Inferior parietal cortex (tissue), 1 donor: ENCODE data around the gene KCNQ5.

Source experiments
- DNase-seq: peaks from one replicate; pipeline ENCODE4 v3.0.0-alpha.2; 2016; ENCODE audit errors: extremely low spot score

KCNQ5 gene

DNA sequence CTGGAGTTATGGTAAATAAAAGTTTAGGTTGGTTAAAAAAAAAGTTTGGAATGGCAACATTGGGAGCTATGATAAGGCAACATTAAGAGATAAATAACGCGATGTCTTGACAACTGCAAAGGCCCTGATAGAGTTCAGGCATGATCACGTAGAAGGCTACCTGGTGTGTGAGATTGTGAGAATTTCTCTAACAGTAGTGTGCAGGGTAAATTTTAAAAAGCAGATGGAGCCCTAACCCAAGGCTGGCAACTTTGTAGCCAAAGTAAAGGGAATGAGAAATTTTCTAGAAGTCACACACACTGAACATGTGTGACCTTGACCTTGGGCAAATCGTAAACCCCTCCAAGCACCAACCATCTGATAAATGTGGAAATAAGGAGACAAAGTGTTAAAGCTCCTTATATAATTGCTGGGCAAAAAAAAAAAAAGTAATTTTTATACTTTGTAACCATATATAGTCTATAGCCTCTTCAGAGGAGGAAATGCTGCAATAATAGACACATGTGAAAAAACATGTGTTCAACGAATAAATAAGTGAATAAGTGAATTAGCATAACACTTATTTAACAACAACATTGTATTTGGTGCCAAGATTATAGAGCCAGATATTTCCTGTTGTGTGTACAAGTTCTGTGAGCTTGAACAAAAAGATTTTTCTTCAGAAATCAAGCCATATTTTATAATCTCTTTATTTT is 18.2 kb downstream of the KCNQ5 start:
- DNase-seq: no peak

GRCh38 chr6:72640615-72640930 is 18.7 kb downstream of the KCNQ5 start:
- no peak for DNase-seq

DNA sequence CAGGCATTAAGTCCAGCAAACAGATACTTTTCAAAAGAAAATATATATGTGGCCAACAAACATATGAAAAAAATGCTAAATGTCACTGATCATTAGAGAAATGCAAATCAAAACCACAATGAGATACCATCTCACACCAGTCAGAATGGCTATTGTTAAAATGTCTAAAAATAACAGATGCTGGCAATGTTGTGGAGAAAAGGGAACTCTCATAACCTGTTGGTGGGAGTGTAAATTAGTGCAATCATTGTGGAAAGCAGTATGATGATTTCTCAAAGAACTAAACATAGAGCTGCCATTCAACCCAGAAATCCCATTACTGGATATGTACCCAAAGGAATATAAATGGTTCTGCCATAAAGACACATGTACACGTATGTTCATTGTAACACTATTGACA is 20.6 kb downstream of the KCNQ5 start:
- DNase-seq: no peak

- DNase-seq: no peak
These were observed 21.4 kb downstream of the KCNQ5 start for GRCh38 chr6:72643214-72643613.

DNA sequence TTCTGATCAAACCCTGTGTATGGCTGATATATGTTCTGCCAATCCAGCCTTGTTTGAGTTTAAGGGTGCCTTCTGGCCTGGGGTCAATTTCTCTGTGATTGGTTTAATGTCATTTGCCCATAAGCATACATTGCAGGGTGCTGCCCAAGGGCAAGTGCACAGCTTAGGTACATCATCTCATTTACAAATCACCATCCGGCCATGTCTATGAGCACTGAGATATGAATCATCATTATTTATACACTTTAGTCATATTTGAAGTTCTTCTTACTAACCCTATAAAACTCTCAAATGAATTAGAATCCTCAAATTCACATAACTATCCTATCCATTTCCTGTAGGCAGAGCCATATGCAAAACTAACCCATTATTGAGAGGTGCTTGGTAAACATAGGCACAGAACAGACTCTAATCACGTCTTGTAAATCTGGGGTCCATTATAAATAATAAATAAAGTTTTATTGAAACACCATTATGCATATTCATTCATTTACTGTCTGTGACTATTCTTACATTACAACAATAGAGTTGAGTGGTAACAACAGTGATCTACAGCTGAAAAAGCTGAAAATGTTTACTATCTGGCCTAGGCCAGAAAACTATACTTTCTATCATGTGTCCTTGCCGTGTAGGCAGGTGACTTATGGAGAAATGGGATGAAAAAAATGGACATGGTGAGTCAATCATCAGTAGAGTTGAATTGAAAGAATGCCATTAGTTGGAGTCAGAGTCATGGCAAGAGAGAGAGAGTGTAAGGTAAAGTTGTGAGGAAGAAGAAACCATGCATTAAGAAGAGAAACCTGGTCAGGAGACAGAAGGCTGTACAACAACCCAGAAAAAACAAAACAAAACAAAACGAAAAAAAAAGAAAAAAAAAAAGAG is 25.0 kb downstream of the KCNQ5 start:
- DNase-seq: no peak

- no peak for DNase-seq
These were observed 25.6 kb downstream of the KCNQ5 start for GRCh38 chr6:72647489-72647888.

DNA sequence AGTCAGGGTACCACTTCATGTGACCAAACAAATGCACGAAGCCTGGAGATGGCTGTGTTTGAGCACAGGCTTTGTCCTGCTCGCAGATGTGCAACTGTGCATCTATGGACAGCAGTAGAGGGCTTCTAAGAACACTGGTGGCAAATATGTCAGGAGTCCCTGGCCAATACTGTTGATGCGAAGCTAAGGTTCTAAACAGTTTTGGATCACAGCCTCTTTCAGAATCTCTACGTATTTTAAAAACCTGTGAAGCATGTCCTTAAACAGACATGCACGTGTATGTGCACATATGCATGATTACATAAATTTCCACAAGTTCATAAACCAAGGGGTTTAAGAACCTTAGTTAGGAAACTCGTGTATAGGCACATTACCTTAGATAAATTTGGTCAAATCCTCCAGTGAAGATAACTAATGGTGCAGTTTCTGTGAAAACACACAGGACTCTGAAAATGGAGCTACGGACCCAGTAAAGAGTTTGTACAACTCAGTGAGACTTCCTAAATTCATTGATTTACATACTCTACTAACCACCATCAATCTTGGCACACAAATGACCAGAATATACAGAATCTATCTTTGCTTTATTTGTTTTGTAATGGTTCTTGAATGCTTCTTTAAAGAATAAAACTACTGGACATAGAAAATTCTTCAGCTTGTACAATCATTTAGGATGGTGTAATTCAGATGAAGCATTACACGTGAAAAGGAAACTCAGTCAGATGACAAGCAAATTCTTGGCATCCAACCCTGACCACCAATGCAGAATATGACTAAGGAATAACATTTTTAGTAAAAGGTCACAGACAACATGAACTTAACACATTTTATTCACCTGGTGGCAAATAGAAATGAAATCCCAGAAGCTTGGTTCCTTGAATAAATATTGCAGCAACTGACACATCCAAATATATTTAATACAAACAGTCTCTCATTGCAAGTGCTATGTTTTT is 27.4 kb downstream of the KCNQ5 start:
- DNase-seq: peak; percentile 43

DNA sequence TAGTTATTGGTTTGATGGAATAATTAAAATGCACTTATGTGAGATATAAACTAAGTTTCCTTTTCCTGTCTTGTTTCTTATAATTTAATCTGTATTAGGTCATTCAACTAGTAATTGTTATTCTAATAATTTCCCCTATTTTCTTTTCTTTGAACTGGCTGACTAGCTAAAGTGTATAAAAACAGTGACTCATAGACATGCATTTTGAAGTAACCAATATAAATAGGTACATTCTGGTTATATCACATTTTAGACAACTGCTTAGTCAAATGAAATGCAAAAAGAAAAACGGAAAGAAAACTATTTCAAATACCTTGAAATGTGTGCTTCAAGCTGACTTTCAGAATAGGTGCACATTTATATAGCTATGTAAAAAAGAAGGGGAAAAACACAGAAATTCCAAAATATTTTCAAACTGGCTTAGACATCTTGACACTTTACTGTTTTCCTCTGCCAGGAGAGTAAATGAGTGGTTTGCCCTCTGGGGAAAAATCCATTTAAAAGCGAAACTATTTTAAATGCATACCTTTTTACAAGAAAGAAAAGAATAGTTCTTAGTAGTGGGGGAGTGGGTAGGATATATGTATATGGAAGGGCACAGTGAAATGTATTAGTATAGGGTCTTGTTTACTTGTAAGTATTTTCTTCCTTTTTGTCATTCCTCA is 28.3 kb downstream of the KCNQ5 start:
- DNase-seq: no peak

DNA sequence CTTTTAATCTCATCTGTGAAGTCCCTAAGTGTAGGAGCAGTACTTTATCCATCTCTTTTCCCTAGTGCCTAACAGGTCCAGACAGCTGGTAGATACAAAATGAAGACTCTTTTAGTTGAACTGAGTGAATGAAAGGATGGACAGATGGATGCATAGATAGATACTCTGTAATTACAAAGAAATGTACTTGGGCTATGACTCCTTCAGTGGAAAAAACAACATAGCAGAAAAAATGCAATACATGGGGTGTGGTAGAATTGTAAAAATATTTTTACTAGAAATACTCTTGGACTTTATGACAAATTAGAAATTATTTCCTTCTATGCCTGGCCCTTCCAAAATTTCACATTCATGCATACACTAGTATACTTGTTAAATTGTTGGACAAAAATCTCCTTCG is 29.3 kb downstream of the KCNQ5 start:
- no peak for DNase-seq

GRCh38 chr6:72651967-72652956 is 30.4 kb downstream of the KCNQ5 start:
- DNase-seq: no peak

GRCh38 chr6:72653026-72653425 is 31.2 kb downstream of the KCNQ5 start:
- no peak for DNase-seq

- no peak for DNase-seq
These were observed 32.3 kb downstream of the KCNQ5 start for GRCh38 chr6:72654071-72654621.

DNA sequence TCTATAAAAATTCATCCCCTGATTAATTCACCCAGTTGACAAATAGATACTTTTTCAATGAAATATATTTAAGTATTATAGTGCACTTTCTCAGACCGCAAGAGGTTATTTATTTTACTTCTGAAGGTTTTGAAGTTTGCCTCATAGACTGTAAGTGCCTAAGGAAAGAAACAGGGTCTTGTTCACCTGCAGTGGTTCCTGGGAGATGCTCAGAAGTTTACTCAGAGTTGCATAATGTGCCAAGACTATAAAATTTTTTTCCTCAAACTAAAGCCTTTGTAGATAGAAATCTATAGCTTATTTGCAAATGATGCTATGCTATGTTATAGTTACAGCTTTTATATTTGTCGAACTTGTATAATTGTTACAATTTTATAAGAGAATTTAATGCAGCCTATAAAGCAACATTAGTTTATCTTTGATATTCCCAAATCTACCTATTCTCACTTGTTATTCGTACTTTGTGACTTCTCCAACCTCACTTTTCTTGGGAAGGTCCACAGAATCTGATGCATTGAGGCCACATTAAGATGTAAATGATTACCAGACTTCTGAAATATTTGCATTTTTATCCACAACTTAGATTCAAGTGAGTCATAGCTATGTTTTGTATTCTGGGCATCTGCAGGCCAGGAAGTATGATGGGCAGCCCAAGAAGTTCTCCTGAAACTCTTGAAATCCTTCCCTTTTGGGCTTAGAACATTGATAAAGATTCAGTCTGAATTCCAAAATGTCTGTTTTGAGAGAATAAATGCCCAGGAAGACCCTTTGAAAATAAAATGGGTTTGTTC is 35.7 kb downstream of the KCNQ5 start:
- DNase-seq: no peak

GRCh38 chr6:72659754-72660153 is 37.9 kb downstream of the KCNQ5 start:
- DNase-seq: no peak

DNA sequence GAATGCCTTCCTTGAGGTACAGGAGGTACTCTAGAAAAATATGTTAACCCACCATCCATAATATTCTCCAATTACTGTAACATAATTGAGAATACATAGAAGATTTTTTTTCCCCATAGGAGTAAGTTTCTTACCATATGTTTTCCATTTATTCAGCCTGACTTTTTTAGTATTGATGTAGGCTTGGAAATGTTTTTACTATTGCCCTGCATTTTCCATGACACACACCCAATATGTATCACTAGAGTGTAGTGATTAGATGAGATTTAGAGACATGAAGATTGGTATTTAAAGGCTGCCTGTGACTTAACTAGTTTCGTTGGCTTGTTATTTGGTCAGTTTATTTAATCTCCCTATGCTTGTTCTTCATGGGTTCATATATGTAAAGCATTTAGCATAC is 39.5 kb downstream of the KCNQ5 start:
- DNase-seq: no peak

- no peak for DNase-seq
These were observed 43.7 kb downstream of the KCNQ5 start for GRCh38 chr6:72665599-72665998.

DNA sequence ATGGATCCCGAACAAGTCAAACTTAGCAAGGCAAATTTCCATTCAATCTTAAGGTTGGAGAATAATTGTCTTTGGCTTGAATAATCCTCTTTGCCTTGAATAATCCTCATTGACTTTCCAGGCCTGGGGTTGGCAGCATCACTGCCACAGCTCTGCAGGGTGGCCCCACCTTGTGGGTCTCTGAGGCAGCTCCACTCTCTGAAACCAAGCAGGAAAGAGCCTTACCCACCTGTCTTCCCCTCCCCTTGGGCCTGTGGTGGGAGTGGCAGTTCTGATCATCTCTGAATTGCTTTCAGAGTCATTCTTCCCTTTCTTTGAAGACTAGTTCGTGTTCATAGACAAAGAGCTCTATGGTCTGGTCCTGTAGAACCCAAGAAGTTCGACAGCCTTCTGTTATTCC is 47.5 kb downstream of the KCNQ5 start:
- no peak for DNase-seq

DNA sequence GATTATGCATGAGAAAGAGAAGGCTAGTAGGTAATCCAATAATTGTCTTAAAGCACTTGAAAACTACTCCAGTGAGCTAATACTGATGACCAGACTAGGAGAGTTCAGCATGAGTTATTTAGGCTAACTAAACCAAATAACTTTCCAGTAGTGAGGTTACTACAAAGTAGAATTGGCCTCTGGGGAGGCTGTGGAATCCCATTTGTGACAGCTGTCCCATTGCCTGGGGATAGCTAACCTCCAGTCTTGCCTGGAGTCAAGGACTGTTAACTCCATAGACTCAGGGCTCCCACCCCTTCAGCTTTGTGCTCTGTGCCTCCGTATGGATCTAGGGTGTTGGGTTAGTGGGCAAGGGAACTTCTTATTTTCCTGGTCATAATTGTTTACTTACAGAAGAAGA is 51.0 kb downstream of the KCNQ5 start:
- no peak for DNase-seq

DNA sequence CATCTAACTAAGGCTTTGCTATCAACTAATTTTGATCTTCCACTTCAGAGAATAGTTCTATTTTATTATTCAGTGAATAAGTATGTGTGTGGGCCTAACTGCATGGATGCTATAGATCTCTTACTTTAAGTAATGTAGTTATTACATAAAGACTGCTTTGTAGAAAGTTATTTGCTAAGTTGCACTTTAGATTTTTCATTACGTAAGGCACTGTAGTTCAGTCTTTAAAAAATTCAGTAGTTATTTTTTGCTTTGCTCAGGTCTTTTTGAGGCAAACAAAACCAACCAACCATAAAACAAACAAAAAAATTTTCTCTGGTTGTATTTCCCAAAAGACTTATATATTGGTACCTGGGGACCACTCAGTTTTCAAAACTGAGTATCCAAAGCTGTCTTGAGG is 53.0 kb downstream of the KCNQ5 start:
- DNase-seq: no peak
